Measurements from ENCODE around the gene PPP1R26.
"Not testable (repeated sequence)": the region's sequence is repeated elsewhere in the genome, so short reads cannot be mapped to it uniquely, and the experiment has no call there.

GRCh38 chr9:135534826-135535225 is 55.2 kb downstream of the PPP1R26 start:
- TF ChIP-seq CTCF (conservative IDR thresholded peaks at IDR 0.05); ZFX (IDR thresholded peaks at IDR 0.05): not testable (repeated sequence)

All from C4-2B (cell line).